HepG2 (cell line): ENCODE measurements around the gene RGS10.

Experiments used
- CHD2 ChIP-seq: IDR thresholded peaks from 2 replicates; pipeline ENCODE4 v1.6.1; 2011; ENCODE audit warnings: low read depth, low read length, improper control_type of control experiment
- ERF ChIP-seq: IDR thresholded peaks from 2 replicates; pipeline ENCODE4 v1.6.1; 2018; ENCODE audit warnings: missing biosample characterization, missing genetic modification reagents
- HIVEP1 ChIP-seq: sonication (generic); formaldehyde crosslinking; IDR thresholded peaks from 2 replicates; pipeline ENCODE4 v1.4.0; 2020; ENCODE audit warnings: mild to moderate bottlenecking, missing genetic modification reagents
- MXI1 ChIP-seq: IDR thresholded peaks from 3 replicates; pipeline ENCODE4 v1.6.1; 2012; ENCODE audit warnings: low read depth, low read length, inconsistent platforms, borderline replicate concordance
- NONO ChIP-seq, 2 experiments: fragments of 450-650 bp in 1 of 2; sonication (generic) in 1 of 2; formaldehyde crosslinking in 1 of 2; IDR thresholded peaks in 1 of 2; conservative IDR thresholded peaks in 1 of 2; 2 replicates each; pipeline versions ENCODE4 v1.6.1 to v1.8.0; 2017 to 2022; ENCODE audit warnings: mild to moderate bottlenecking in 1 of 2, missing genetic modification reagents in 1 of 2, moderate library complexity in 1 of 2
- POLR2A ChIP-seq, 2 experiments: IDR thresholded peaks; 2 replicates each; pipeline ENCODE4 v1.6.1; 2011; ENCODE audit warnings: low read depth in 2 of 2, low read length in 2 of 2, mild to moderate bottlenecking in 1 of 2, moderate library complexity in 1 of 2; ENCODE audit not compliant: insufficient read depth in 1 of 2
- PRDM15 ChIP-seq: sonication (generic); formaldehyde crosslinking; IDR thresholded peaks from 2 replicates; pipeline ENCODE4 v1.4.0; 2020; ENCODE audit warnings: missing genetic modification reagents
- YEATS2 ChIP-seq: sonication (generic); formaldehyde crosslinking; IDR thresholded peaks from 2 replicates; pipeline ENCODE4 v1.4.0; 2020; ENCODE audit warnings: missing genetic modification reagents, borderline replicate concordance
- ZNF280B ChIP-seq: sonication (generic); formaldehyde crosslinking; IDR thresholded peaks from 2 replicates; pipeline ENCODE4 v1.5.0; 2020; ENCODE audit warnings: missing genetic modification reagents, mild to moderate bottlenecking, borderline replicate concordance
- TF ChIP-seq, protein P1 (sequence below): sonication (generic); formaldehyde crosslinking; IDR thresholded peaks from 2 replicates; pipeline ENCODE4 v1.5.0; 2020; ENCODE audit warnings: mild to moderate bottlenecking, missing genetic modification reagents, moderate library complexity

GRCh38 chr10:119456435-119456810, 86.1 kb downstream of the RGS10 start:
- TF ChIP-seq ERF (CRISPR knock-in tag), result no peak
- TF ChIP-seq, protein P1, sequence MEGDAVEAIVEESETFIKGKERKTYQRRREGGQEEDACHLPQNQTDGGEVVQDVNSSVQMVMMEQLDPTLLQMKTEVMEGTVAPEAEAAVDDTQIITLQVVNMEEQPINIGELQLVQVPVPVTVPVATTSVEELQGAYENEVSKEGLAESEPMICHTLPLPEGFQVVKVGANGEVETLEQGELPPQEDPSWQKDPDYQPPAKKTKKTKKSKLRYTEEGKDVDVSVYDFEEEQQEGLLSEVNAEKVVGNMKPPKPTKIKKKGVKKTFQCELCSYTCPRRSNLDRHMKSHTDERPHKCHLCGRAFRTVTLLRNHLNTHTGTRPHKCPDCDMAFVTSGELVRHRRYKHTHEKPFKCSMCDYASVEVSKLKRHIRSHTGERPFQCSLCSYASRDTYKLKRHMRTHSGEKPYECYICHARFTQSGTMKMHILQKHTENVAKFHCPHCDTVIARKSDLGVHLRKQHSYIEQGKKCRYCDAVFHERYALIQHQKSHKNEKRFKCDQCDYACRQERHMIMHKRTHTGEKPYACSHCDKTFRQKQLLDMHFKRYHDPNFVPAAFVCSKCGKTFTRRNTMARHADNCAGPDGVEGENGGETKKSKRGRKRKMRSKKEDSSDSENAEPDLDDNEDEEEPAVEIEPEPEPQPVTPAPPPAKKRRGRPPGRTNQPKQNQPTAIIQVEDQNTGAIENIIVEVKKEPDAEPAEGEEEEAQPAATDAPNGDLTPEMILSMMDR (CRISPR knock-in tag), result no peak
- TF ChIP-seq HIVEP1 (CRISPR knock-in tag), result no peak
- TF ChIP-seq NONO (IDR thresholded peaks at IDR 0.05), result no peak
- TF ChIP-seq NONO (CRISPR knock-in tag; conservative IDR thresholded peaks at IDR 0.05), result no peak
- TF ChIP-seq MXI1, result no peak
- TF ChIP-seq POLR2A (IDR thresholded peaks at IDR 0.05; ENCODE audit: insufficient read depth in 1 of 2, low read depth in 2 of 2, low read length in 2 of 2), result no peak
- TF ChIP-seq CHD2, result no peak
- no peak for TF ChIP-seq YEATS2
- TF ChIP-seq ZNF280B (CRISPR knock-in tag), result no peak
- TF ChIP-seq PRDM15 (CRISPR knock-in tag), result no peak
